A673 (cell line): ENCODE data around the gene GPR31.

Experiments
- CTCF ChIP-seq: fragments of 300-800, 200-600 bp; sonication (generic); conservative IDR thresholded peaks from 2 replicates; pipeline ENCODE4 v1.5.1; 2017; ENCODE audit warnings: low read depth, mild to moderate bottlenecking, antibody characterized with exemption, low read length, moderate library complexity, mixed read lengths
- EZH2 ChIP-seq: fragments of 200-600 bp; sonication (generic); IDR thresholded peaks from 2 replicates; pipeline ENCODE4 v1.6.1; 2017; ENCODE audit warnings: borderline replicate concordance, low read depth, mild to moderate bottlenecking, mixed read lengths, antibody characterized with exemption, low read length; ENCODE audit not compliant: poor library complexity, severe bottlenecking

- TF ChIP-seq CTCF (no peak), EZH2 (no peak)
Observed at GRCh38 chr6:167118839-167119238, 38.9 kb downstream of the GPR31 start.
